ENCODE results near the gene RGMA.

GRCh38 chr15:93057618-93058017 is 31.4 kb downstream of the RGMA start:
- no peak for TF ChIP-seq CTCF (IDR thresholded peaks at IDR 0.05)
- no peak for TF ChIP-seq POLR2A (IDR thresholded peaks at IDR 0.05)
- TF ChIP-seq EP300 (IDR thresholded peaks at IDR 0.05) = no peak
